NCI-H82 treated with DMSO at 0.1 percent for 48 hours (cell line): ENCODE results near the gene MYO9B.
A peak's percentile ranks its signal among the peaks of the same experiment; 100 is the strongest.

Source experiments
- DNase-seq: peaks from one replicate; lab custom pipeline; 2025; ENCODE audit not compliant: unreplicated experiment; lab: John Stamatoyannopoulos, UW

Gene MYO9B

GRCh38 chr19:17209126-17210036 lies 133.8 kb downstream of the MYO9B start:
- DNase-seq: peak; percentile 60

GRCh38 chr19:17210296-17210695 lies 134.7 kb downstream of the MYO9B start:
- no peak for DNase-seq

DNA sequence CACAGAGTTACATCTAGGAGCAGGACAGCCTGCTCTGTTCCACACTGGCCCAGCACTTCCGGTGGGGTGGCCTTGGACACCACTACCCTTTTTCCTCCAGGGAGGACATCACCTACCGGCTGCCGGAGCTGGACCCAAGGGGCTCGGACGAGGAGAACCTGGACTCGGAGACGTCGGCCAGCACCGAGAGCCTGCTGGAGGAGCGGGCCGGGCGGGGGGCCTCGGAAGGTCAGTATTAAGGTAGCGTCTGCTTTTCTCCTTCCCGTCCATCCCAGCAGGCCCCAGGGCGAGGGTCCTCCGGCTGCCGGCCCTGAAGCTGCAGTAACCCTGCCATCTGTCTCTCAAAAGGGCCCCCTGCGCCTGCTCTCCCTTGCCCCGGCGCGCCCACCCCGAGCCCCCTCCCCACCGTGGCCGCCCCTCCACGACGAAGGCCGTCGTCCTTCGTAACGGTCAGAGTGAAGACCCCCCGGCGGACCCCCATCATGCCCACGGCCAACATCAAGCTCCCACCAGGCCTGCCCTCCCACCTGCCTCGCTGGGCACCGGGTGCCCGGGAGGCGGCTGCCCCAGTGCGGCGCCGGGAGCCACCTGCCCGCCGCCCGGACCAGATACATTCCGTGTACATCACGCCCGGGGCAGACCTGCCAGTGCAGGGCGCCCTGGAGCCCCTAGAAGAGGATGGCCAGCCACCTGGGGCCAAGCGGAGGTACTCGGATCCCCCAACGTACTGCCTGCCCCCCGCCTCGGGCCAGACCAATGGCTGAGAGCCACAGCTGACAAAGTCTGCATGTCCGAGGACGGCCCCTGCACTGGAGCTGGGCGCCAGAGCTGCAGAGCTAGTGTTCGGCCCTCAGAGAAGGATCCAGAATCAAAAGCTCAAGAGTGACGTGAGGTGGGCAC lies 136.2 kb downstream of the MYO9B start:
- DNase-seq: no peak

DNA sequence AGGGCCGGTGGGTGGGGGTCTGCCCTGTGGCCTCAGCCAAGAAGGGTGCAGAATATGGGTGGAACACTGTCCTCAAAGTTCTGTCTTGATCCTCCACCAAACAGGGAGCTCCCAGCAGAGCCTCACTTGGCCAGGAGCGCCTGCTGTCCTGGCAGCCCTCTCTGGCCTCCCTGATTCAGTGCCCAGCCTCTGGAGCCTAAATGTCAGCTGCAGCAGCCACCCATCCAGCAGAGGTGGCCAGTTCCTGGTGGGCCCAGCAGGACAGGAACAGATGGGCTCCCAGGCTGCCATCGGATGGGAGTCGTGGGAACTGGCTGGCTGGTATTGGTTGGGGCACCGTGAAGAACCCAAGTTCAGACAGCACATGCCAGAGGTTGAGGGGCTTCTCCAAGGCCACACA lies 137.8 kb downstream of the MYO9B start:
- DNase-seq: no peak

- DNase-seq: no peak
Measured at GRCh38 chr19:17214508-17215126, 139.0 kb downstream of the MYO9B start.

DNA sequence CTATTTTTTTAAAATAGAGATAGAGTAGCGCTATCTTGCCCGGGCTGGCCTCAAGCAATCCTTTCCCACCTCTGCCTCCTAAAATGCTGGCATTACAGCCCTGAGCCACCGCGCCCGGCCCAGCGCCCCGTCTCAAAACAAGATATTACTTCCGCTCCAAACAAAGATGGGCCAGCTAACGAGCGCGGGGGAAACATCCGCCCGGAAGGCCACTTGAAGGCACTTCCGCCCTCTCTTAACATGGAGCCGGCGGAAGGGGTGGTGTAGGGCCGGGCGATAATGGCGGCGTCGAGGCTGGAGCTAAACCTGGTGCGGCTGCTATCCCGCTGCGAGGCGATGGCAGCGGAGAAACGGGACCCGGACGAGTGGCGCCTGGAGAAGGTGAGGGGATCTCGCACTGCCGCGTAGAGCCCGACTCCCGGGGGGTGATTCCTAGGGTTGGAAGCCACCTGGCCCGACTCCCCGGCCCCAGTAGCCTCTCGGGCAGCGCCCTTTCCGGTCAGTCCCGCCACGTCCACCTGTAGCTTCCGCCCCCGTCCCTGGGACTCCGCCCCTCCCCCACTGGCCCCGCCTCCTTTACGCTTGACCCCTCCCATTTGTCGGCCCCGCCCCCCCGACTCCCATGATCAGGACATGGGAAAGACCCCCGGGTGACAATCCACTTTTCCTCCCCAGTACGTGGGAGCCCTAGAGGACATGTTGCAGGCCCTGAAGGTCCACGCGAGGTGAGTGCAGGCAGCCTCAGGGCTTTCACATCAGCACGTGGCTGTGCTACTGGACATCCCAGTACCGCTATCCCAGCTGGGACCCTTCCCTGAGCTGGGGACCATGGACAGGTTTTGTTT lies 139.8 kb downstream of the MYO9B start, which contains the start of gene USE1:
USE1 (plus strand) TSS at position 231 of the 845 bp plus-strand sequence; CDS start at position 280, 49 bp downstream.
- peak; percentile 86 for DNase-seq

GRCh38 chr19:17216058-17216670 lies 140.6 kb downstream of the MYO9B start:
- DNase-seq: no peak

- no peak for DNase-seq
Measured at GRCh38 chr19:17219286-17219685, 143.7 kb downstream of the MYO9B start.

GRCh38 chr19:17220207-17220758 lies 144.7 kb downstream of the MYO9B start:
- no peak for DNase-seq

DNA sequence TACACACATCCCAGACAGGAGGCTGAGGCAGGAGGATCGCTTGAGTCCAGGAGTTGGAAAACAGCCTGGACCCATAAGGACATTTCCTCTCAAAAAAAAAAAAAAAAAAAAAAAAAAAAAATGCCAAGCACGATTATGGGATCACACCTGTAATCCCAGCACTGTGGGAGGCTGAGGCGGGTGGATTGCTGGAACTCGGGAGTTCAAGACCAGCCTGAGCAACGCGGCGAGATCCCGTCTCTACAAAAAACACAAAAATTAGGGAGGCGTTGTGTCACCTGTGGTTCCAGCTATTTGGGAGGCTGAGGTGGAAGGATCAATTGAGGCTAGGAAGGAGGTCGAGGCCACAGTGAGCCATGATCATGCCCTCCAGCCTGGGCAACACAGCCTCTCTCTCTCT lies 149.5 kb downstream of the MYO9B start:
- DNase-seq: no peak

DNA sequence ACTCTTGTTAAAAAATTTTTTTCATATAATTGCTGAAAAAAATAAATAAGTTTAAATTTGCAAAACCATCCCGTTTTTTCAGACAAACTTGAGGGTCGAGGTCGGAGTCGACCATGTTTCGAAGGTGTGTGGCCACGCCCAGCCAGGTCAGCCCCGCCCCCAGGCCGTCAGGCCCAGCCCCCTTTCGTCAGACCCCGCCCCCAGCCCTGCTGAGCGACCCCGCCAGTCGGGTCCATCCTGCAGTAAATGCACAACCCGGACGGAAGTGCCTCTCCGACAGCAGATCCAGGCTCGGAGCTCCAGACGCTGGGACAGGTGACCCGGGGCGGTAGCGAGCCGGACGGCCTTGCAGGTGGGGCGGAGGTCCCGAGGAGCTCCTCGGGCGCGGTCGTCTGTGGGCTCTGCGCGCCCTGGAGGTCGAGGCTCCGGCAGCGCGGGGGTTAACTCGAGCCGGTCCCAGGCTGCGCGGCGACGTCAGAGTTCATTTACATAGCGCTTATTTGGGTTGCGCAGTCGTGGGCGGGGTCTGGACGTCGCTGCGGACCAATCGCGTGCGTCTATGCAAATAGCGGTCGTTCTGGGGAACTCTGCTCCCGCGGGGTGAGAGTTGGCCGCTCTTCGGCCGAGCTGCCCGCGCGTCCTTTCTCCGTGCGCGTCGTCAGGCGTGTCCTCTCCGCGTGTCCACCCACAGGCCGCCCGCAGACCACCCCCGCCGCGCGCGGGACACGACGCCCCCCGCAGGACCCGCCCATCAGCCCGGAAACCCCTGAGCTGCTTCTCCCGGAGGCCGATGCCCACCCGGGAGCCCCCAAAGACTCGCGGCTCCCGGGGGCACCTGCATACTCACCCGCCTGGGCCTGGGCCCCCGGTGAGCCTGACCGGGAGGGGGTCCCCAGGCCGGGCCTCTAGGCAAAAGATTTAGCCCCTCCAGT lies 150.7 kb downstream of the MYO9B start, which contains the start of gene OCEL1:
OCEL1 (plus strand) TSS at position 225 of the 932 bp plus-strand sequence; CDS start at position 247, 22 bp downstream.
- DNase-seq: peak; percentile 97

DNA sequence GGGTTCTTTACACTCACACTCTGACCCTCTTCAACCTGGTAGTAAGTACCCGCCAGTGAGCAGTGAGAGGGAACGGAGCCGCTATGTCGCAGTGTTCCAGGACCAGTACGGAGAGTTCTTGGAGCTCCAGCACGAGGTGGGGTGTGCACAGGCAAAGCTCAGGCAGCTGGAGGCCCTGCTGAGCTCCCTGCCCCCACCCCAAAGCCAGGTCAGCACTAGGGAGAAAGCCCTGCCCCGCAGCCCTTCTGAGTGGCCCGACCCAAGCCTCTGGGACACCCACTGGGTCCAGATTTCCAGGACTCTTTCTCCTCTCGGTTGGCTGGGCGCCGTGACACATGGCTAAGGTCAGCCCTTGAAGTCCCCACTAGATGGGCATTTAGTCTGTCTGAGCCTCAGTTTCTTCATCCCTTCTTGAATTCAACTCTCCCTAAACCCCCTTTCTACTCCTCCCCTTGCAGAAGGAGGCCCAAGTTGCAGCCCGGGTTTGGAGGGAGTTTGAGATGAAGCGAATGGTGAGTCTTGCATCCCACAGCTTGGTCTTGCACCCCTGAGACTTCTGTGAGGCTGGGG lies 152.3 kb downstream of the MYO9B start:
- no peak for DNase-seq

- DNase-seq: no peak
Measured at GRCh38 chr19:17229890-17230289, 154.3 kb downstream of the MYO9B start.

DNA sequence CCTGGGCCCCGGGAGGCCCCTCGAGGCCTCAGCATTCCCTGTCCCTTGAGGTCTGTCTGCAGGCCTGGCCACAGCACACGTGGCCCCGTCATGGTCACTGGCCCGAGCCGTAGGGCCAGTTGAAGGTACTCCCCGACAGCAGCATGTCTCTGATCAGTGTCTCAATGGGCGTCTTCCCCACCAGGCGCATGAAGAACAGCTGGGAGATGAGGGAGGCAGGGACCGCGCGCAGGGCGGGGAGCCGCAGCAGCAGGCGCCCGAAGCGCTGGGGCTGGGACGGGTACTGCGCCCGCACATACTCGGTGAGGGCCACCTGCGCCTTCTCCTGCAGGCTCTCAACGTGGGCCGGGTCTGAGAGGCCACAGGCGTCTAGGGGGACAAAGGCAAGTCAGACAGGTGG lies 156.7 kb downstream of the MYO9B start:
- no peak for DNase-seq

DNA sequence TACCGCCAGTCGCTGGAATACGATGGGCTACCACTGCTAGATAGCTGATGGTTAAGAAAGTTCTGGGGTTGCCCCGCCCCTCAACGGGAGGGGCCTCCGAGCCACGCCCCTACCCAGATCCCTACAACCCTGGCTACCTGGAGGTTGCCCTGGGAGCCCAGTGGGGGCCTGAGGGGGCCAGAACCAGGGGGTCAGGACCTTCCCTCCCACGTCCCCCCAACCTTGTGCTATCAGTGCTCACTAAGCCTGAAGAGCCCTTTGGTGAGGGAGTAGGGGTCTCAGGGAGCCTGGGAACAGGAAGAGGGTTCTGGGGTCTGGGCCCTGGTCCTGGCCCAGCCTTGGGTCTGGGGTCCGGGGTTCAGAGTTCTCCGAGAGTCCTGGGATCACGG lies 159.3 kb downstream of the MYO9B start:
- peak; percentile 86 for DNase-seq

DNA sequence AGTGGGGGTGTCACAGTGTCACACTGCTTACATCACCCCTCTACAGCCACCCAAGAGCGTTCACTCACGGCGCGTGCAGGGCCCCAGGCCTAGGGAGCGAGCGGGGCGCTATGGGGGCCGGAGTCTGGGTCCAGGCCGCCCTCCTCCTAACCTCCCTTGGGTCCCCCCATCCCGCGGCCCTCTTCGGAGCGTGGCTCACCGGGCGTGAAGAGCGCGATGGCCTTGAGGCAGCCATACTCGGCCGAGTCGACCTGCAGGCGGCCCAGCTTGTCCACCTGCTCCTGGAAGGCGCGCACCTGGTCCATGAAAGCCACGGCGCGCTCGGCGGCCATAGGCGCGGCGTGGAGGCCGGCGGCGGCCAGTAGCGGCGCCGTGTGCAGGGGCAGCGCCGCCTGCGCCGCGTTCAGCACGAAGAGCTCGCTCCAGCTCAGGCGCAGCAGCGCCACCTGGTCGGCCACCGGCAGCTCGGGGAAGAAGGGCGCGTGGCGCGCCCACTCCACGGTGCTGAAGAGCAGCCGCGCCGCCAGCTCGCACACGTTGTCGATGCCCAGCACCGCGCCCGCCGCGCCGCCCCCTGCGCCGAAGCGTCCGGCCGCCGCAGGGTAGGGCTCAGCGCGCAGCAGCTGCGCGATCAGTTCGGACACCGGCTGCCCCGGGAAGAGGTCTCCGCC lies 159.9 kb downstream of the MYO9B start:
- no peak for DNase-seq

GRCh38 chr19:17235971-17236777 lies 160.6 kb downstream of the MYO9B start:
- peak; percentile 90 for DNase-seq
